ENCODE data around the gene CACNA1C.

CACNA1C gene

GRCh38 chr12:2052826-2053678 lies at the start of gene CACNA1C:
CACNA1C (plus strand) TSS chr12:2052987; CDS start chr12:2053563, 576 bp downstream.
- no peak for DNase-seq

DNA sequence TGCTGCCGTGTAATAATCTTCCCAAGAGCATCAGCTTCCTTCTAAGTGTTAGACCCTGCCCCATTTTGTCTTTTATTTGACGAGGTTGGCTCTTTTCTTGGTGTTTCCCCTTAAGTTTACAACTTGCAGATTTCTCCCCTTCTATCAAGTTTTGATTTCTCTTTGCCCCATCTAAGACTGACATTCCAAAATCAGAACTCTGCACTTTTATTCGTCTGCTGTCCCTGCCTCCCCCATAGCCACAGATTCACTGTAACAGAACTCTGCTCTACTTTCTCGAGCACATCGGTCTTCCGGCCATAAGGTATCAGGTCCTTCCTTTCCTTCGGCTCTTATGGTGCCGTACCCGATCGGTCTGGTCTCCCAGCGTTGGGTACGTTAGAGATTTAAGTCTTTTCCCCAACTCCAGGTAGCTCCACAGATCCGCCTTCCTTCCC lies 49.1 kb upstream of the CACNA1C start:
- no peak for DNase-seq

- DNase-seq = peak; percentile 64
Measured at GRCh38 chr12:2004113-2004929, 48.5 kb upstream of the CACNA1C start, which contains the start of gene DCP1B. DCP1B (minus strand) TSS chr12:2004457; CDS start chr12:2004431, 26 bp downstream.

DNA sequence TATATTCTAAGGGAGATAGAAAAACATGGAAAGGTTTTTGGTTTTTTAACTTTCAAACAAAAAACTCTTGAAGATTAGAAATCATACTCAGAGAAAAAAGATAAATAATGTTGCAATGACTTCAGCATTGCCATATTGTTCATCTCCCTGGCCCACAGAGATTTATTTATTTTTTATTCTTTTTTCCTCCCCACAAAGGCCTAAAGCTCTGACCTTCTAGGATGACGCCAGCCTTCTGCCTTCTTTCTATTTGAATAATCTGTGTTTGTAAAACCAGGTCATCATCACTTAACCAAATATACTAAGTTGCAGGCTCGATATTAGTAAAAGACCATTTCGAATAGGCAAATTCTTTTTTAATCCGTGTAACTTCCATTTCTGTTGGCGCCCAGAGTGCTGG lies 44.1 kb upstream of the CACNA1C start:
- no peak for DNase-seq

- DNase-seq = no peak
Measured at GRCh38 chr12:2009623-2010022, 43.2 kb upstream of the CACNA1C start.

DNA sequence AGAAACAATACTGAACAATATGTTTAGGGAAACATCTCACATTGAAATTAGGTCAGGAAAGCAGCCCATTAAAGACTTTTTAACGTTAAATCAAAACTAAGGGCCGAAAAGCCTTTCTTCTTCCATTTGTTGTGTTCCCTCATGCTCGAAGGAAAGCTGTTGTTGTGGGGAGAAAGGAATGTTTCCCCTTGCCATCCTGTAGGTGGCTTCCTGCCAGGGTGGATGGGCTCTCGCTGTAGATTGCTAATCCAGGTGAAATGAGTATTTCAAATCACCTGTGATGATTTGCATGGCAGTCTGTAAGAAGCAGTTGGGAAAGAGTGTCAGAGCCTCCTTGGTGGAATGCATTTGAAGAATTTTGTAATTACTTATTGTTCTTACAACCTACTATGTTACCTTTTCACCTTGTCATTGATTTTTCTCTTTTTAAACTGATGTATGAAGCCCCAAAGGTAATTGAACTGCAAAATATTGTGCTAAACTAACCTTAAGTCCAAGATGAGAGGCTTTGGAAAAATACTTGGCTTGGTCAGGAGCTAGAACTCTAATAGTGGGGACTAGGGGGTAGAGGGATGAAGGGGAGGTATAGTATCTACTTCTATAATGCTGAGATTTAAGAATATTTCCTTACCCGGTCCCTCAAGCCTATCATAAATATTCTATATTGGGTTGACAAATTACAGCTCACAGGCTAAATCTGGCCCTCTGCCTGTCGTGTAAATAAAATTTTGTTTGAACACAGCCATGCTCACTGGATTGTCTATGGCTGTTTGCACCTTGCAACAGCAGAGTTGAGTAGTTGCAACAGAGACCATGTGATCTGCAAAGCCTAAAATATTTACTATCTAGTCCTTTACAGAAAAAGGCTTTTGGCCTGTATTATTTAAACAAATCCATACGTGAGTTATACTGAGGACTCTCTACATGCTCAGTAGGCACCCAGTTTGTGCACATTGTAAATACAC lies 40.9 kb upstream of the CACNA1C start:
- DNase-seq = no peak

- no peak for DNase-seq
Measured at GRCh38 chr12:2013086-2013485, 39.7 kb upstream of the CACNA1C start.

DNA sequence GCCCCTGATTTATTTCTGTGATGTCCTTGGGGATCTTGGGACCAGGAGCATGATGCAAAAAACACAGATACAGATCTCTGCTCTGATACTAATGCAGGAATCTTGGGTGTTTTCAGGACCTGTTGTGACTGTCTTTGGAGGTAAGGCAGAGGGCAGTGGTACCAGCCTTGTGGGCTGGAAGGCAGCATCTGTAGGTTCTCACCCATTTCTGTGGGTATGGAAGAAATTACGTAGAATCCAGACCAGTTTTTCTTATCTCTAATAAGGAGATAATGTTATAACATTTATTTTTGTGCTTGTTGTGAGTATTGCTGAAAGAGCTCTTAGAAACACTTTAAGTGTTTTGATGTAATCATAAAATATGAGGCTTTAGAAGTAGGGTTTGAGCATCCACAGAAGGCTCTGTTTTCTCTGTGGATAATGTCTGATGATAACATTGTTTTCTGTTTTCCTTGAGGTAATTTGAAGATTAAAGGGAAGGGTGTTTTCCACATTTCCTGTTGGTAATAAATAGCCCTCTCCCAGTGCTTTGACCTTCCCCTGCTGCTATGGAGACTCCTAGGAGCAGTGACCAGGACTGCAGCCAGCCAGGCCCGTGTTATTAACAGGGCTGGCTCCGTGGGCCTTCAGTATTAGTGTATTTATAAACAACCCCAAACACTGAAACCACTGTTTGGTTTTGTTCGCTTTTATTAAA lies 39.1 kb upstream of the CACNA1C start:
- DNase-seq = no peak

GRCh38 chr12:2014231-2014630 lies 38.6 kb upstream of the CACNA1C start:
- DNase-seq = no peak

DNA sequence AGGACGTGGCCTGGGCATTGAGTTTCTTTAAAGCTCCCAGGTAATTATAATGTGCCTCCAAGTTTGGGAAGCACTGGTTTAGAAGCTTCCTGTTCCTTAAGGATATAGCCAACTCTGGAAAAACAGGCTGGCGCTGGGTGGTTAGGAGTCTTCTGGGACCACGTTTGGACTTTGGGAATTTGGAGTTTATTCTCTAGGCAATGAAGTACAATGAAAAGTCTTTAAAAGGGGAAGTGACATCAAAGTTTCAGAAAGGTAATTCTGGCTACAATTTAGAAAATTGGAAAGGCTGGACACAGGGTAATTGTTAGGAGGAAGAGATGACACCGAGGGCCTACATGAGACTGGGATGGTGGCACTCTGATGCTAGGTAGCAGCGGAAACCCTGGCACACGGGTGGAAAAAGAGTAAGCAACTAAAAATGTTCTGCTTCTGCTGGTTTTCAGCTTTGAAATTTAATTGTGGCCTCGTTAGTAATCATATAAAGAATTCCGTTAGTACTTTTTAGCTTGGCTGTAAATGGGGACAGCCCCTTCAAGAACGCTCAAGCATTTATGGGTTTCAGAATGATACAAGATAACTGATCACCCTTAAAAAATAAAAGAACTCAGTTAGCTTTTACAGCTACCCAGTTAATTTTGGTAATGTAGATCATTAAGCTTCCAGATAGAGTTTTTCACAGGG lies 35.8 kb upstream of the CACNA1C start:
- DNase-seq = no peak

DNA sequence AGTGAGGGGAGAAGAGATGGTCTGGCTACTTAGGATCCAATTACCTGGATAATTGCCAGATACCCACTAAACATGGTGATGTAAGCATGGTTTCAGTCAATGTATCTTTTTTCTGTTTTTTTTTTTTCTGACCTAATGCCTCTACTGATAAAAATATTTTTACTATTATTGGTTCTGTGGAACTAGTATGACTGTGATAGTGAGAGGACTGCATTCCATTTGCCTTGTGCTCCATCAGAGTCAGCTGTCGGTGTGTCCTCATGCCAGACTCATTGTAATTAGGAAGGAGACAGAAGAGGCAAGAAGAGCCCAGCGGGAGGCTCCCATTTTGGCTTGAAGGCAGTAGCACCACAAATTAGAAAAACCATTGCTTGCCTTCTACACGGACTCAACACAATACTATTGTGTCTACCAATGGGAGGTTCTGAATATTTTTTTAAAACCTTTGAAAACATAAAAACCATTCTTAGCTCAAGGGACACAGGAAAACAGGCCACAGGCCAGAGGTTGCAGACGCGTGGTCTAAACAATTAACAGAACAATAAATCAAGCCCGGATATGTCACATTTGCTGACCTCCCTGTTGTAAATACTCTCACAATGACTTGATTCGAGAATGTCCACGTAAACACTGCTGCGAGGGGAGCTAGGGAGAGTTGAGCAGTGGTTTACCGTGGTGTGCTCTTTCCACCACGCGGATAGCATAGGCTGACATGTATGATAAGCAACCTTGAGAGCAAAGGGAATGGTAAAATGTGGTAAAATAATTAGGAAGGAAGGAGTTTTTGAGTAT lies 35.0 kb upstream of the CACNA1C start:
- DNase-seq = no peak

GRCh38 chr12:2018391-2018790 lies 34.4 kb upstream of the CACNA1C start:
- no peak for DNase-seq

DNA sequence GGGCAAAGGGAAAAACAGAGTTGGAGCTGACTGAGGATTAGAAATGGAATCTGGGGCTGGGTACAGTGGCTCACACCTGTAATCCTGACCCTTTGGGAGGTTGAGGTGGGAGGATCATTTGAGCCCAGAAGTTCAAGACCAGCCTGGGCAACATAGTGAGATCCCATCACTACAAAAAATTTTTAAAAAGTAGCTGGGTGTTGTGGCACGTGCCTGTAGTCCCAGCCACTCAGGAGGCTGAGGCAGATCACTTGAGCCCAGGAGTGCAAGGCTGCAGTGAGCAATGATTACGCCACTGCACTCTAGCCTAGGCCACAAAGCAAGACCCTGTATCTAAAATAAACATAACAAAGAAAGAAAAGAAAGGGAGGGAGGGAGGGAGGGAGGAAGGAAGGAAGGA lies 33.7 kb upstream of the CACNA1C start:
- no peak for DNase-seq

GRCh38 chr12:2020511-2020910 lies 32.3 kb upstream of the CACNA1C start:
- no peak for DNase-seq

DNA sequence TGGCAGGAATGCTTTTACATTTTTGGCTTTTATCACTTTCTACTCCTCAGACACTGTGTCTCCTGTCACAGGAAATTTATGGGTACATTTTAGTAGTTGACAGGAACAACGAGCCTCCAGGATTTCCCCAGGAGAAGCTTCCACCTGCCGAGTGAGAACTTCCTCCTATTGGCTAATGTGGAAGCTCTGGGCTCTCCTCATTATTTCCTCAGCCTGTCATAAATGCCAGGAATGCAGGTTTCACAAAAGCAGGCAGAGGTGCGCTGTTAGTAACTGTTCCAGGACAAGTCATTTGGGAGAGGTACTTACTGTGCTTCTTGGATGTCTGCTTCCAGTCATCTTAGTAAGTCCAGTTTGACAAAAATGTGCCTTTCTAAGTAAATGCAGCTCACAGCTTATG lies 29.4 kb upstream of the CACNA1C start:
- no peak for DNase-seq

DNA sequence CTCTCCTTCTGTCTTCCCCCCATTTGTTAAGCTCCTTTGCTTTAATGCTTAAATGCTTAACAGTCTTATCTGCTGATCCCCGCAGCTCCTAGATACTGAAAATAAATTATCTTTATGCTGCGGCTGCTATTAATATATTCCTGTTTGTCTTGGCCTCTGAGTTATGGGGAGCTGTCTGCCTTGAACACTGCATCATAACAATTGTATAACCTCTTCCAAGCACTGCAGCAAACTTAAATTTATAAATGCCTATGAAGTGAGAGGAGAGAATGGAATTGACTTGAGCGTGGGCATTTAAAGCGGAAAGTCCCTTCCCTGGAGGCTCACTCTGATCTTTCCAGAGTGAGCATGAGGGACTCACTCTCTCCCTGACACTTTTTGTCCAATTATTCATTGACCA lies 25.4 kb upstream of the CACNA1C start:
- DNase-seq = no peak

- no peak for DNase-seq
Measured at GRCh38 chr12:2029851-2030250, 22.9 kb upstream of the CACNA1C start.

- DNase-seq = no peak
Measured at GRCh38 chr12:2032506-2032905, 20.3 kb upstream of the CACNA1C start.

DNA sequence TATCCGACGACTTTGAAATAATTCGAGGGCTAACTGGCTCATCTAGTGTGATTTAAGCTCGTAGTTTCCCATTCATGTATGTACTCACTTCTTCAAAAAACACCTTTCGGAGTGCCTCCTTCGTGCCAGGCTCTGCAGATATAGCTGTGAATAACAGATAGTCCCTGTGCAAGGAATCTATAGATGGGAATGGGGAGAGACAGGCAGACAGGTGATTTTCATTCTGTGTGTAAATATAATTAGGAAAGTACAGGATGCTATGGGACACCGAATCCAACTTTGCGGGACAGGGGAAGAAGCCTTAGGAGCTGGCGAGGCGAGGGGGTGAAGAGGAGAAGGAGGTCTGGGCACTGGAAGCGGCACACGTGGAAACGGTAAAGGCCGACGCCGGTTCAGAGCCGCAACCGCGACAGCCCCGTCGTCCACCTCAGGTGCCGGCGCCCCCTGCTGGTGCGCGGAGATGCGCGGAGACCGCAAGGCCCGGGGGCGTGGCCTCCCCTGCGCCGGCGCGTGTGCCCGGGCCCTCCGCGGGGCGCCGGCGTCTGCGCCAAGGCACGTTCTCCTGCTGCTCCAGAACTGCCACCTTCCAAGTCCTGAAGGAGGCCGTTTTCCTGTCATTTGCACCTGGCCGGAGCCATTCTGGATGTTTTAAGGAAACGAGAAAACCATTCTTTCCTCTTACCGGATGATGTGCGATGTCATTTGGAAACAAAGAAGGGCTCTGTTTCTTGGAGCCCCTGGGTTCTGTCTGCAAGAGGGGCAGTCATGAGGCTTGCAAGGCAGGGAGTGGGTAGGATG lies 18.0 kb upstream of the CACNA1C start:
- DNase-seq = peak; percentile 40
